Jurkat, Clone E6-1 (cell line): ENCODE results near the gene SMO. TPM values are rescaled to one million over a fixed set of nuclear protein-coding genes. Genes with fewer than 3 reads are reported as not detected.

ENCODE experiments used
- DNase-seq: peaks from one replicate; pipeline ENCODE4 v3.0.0-alpha.2; 2011; ENCODE audit warnings: low read depth, low spot score
- H3K4me3 ChIP-seq: 2 replicates; pipeline ENCODE4 v1.5.1; 2011; ENCODE audit warnings: mild to moderate bottlenecking, low read length, control low read depth, moderate library complexity
- polyA plus RNA-seq: library from polyadenylated mRNA; unstranded; fragments of >200 nt; gene quantifications from one replicate; pipeline ENCODE4 v1.2.1, GENCODE V29; 2012; ENCODE audit warnings: missing spikeins; ENCODE audit not compliant: insufficient read length, insufficient read depth

SMO gene
- 17.1 TPM for polyA plus RNA-seq

- peak within 1 kb of the TSS; percentile 65 for H3K4me3 ChIP-seq
- DNase-seq, result no peak
These were observed at the start of gene SMO for GRCh38 chr7:129188372-129188891. Gene SMO, plus strand, starts transcription at chr7:129188633. Its CDS starts 519 bp downstream, at chr7:129189152.

GRCh38 chr7:129143724-129144094, 44.7 kb upstream of the SMO start:
- DNase-seq, result no peak
- peak overlapping the region; percentile 59; the same call in 1 of the 2 replicates for H3K4me3 ChIP-seq

GRCh38 chr7:129144095-129144833, 44.2 kb upstream of the SMO start, which contains the start of gene TSPAN33:
Gene TSPAN33, plus strand, starts transcription at chr7:129144707. Its CDS starts 274 bp downstream, at chr7:129144981.
- DNase-seq, result peak; percentile 41
- peak within 1 kb of the TSS; percentile 59 for H3K4me3 ChIP-seq

- no peak for DNase-seq
- peak overlapping the region; percentile 59 for H3K4me3 ChIP-seq
These were observed 43.4 kb upstream of the SMO start for GRCh38 chr7:129144834-129145668.

- H3K4me3 ChIP-seq, result no peak overlapping the region
- no peak for DNase-seq
These were observed 42.0 kb upstream of the SMO start for GRCh38 chr7:129146237-129146979.

GRCh38 chr7:129147731-129148130, 40.7 kb upstream of the SMO start:
- no peak for DNase-seq
- H3K4me3 ChIP-seq, result no peak overlapping the region

- DNase-seq, result no peak
- no peak overlapping the region for H3K4me3 ChIP-seq
These were observed 38.9 kb upstream of the SMO start for GRCh38 chr7:129149511-129149910.

GRCh38 chr7:129150199-129150996, 38.0 kb upstream of the SMO start:
- no peak overlapping the region for H3K4me3 ChIP-seq
- DNase-seq, result no peak

GRCh38 chr7:129157651-129158050, 30.8 kb upstream of the SMO start:
- H3K4me3 ChIP-seq, result no peak overlapping the region
- DNase-seq, result no peak

GRCh38 chr7:129159539-129159938, 28.9 kb upstream of the SMO start:
- H3K4me3 ChIP-seq, result no peak overlapping the region
- DNase-seq, result no peak

- no peak for DNase-seq
- H3K4me3 ChIP-seq, result no peak overlapping the region
These were observed 28.1 kb upstream of the SMO start for GRCh38 chr7:129160161-129160905.

GRCh38 chr7:129161524-129162225, 26.8 kb upstream of the SMO start:
- H3K4me3 ChIP-seq, result no peak overlapping the region
- no peak for DNase-seq

- no peak for DNase-seq
These were observed 25.7 kb upstream of the SMO start for GRCh38 chr7:129162732-129163131.

GRCh38 chr7:129163875-129164544, 24.4 kb upstream of the SMO start:
- H3K4me3 ChIP-seq, result no peak overlapping the region
- peak; percentile 53 for DNase-seq

More at GRCh38 chr7:129162732-129163131, 25.7 kb upstream of the SMO start:
- H3K4me3 ChIP-seq, result no peak overlapping the region

- DNase-seq, result no peak
- H3K4me3 ChIP-seq, result no peak overlapping the region
These were observed 21.7 kb upstream of the SMO start for GRCh38 chr7:129166745-129167144.

GRCh38 chr7:129167817-129168216, 20.6 kb upstream of the SMO start:
- H3K4me3 ChIP-seq, result no peak overlapping the region
- no peak for DNase-seq
